D341Med (cell line): ENCODE results near the gene MPI.
A peak's percentile ranks its signal among the peaks of the same experiment; 100 is the strongest.

Source experiments
- DNase-seq: peaks from one replicate; pipeline ENCODE4 v3.0.0; 2012; ENCODE audit warnings: low spot score

The MPI gene

DNA sequence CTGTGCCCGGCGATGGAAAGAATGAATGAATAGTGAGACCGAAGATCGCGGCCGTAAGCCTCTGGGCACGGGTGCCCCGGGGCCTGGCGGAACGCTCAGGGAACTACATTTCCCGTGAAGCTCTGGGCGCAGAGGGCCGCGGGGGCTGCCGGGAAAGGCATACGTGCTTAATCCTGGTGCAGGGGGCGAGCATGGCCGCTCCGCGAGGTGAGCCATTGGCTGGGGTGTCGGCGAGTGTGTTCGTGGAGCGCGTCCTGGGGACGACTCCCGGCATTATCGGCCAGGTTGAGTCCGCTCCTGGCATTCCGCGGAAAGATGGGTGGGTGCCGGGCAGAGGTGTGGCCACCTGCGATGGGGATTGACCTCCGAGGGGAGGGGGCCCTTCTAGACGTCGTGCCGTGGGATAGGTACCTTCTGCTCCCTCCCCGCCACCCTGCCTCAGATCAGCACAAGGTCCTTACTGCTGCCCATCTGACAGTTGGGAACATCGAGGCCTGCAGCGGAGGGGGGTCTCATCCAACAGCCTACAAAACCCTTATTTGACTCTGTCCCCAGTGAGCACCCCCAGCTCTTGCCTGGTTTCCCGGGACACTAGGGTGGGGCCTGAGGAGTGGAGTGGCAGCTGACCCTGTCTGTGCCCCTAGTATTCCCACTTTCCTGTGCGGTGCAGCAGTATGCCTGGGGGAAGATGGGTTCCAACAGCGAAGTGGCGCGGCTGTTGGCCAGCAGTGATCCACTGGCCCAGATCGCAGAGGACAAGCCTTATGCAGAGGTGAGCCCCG lies at the start of gene MPI:
MPI (plus strand) TSS at position 160 of the 782 bp plus-strand sequence; CDS start at position 192, 32 bp downstream.
- DNase-seq, result peak; percentile 98

DNA sequence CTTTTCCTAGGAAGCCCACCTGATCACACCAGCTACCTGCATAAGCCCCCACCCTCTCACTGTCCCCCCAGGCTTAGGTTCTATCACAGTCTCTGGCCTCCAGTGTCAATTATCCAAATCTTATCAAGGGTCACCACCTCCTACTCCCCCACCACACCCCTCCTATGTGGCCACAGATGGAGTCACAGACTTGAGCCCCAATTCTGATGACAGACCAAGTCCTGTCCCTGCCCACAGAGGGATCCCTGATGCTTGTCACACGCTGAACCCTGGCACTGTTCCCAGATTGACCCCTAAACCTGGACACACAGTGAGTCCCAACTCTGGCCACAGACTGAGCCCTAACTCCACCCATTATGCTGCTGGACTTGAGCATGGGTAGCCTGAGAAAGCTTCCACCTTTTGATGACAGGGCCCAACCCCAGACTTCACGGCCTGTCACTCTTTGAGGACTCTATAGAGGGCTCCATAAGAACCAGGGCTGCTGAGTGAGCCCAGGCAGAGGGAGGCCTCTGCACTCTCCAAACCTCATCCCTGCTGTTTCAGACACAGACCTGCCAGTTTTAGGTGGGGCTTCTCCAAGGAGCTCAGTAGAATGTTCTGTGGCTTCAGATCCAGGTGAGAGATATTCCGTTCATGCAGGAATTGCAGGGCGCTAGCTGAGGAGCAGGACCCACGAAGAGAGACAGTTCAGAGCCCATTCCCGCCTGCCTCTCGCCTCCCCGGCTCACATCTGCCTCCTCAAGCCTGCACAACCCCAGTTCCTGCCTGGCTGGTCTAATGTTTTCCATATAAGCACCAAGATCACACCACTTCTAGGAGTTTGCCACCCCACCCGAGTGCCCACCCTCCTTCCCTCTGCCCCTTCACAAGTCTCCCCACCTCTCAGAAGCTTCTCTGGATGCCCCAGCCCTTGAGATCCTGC lies 48.7 kb upstream of the MPI start:
- no peak for DNase-seq

- DNase-seq, result no peak
Measured at GRCh38 chr15:74841891-74842373, 47.9 kb upstream of the MPI start.

DNA sequence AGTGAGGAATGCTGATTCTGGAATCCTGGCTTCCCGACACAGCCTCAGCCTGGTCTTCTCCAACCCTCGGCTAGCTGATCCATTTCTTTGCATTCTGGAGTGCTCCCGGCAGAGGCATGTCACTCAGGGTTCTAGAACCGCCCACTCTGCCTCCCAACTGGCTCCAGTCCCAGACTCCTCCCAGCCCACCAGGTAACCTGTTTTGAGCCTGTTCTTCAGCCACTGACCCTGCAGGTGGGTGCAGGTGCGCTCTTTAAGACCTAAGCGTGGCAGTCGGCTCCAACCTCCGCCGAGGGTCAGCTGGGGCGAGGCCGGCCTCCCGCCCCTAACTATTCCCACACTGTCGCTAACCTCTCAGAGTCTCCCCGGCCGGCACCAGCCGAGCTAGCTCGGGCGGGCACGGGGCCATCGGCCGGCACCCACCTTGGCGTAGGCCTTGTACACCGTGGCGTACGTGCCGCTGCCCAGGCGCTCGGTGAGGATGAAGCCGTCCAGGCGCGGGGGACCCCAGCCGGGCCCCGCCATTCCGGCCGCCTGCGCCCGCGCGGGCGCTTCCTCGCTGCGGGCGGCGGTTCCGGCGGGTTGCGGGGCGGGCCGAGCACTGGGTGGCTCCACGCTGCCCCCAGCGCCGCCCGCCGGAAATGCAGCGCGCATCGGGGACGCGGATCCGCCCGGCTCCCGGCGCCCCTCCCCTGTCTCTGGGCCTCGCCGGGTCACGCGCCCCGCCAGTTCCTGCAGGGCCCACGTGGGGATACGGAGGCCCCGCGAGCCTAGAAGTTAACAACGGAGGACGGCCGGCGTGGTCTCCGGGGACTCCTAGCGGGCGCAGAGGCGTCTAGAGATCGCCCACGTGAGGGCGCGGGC lies 47.0 kb upstream of the MPI start, which contains the start of gene ULK3:
ULK3 (minus strand) TSS at position 576 of the 864 bp plus-strand sequence; CDS start at position 525, 51 bp downstream.
- DNase-seq, result peak; percentile 98

- DNase-seq, result no peak
Measured at GRCh38 chr15:74843445-74843828, 46.4 kb upstream of the MPI start.

DNA sequence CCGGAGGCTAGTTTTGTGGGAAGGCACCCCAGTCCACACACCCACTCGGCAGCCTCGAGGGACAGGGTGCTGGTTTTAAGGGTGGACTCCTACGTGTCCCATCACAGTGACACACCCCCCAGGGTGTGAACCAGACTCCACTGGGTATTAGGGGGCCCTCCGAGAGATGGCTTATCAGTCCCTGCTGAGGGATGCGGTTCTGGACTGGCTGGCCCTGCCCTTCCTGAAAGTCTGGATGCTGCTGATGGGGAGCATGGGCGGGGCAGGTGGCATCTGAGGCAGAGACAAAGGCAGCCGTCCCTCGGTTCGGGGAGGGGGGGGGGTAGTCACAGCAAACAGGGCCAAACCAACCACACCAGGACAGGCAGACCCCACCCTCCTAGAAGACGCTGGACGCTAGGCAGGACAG lies 45.9 kb upstream of the MPI start:
- peak; percentile 68 for DNase-seq

DNA sequence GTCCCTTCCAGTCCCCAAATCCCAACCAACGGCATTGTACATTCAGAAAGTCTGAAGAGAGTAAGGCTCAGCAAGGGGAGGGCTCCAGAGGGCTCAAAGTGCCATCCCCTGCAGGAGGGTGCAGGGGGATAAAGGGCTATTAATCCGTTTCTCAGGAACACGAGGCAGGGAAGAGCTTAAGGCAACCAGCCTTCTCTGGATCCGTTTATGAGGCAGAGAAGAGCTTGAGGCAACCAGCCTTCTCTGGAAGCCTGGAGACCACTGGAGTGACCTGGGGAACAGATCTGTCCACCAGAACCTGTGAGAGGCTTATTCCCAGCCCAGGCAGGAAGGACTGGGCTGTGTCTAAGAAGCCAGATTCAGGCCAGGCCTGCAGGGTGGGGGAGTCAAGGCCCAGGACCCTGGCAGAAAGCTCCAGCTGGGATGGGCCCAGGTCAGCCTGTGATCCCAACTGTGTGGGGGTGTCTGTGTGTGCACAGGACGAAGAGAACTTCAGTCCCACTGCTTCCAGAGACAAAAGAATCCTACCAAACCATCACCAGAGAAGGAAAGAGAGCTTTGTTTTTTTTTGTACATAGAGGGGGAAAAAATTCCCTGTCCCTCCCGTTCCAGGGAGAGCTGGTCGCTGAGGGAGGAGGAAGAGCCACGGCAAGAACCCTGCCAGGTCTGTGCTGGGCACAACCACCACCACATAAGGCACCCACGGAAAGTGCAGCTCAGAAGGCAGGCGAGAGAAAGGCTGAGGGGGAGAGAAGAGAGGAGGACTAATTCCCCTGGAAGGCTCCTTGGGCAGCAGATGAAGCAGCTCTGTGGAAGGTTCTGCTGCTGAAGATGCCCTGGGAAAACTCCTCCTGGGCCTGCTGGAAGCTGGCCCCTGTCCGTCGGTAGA lies 45.3 kb upstream of the MPI start:
- DNase-seq, result peak; percentile 84

DNA sequence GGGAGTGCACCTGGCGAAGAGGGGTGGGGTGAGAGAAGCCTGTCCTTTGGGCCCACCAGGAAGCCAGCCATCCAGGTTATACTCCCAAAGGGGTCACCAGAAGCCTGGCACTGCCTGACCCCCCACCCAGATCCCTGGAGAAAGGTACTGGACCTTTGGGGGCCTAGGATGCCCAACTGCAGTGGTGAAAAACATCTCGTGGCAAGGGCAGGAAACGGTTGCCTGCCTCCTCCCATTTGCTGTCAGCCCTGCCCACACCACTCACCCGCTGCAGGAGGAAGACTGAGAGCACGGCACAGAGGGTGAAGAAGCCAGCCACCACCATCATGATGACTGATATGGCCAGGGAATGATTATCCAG lies 44.7 kb upstream of the MPI start:
- DNase-seq, result no peak

DNA sequence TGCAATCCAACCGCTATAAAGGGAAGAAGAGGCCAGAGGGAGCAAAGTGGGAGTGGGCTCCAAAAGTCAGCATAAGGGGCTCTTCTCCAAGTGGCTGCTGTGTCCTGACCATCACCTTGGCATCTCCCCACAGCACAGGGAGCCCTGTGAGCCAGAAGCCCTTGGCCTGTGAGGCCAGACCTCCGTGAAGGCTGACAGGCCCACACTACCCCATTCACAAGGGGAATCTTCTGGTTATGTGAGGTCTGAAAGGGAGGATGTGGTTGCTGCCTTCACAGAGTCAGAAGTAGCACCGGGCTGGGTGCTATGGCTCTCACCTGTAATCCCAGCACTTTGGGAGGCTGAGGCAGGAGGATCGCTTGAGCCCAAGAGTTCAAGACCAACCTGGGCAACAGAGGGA lies 44.3 kb upstream of the MPI start:
- no peak for DNase-seq

GRCh38 chr15:74847432-74847831 lies 42.4 kb upstream of the MPI start:
- no peak for DNase-seq

GRCh38 chr15:74850393-74850792 lies 39.4 kb upstream of the MPI start:
- no peak for DNase-seq

DNA sequence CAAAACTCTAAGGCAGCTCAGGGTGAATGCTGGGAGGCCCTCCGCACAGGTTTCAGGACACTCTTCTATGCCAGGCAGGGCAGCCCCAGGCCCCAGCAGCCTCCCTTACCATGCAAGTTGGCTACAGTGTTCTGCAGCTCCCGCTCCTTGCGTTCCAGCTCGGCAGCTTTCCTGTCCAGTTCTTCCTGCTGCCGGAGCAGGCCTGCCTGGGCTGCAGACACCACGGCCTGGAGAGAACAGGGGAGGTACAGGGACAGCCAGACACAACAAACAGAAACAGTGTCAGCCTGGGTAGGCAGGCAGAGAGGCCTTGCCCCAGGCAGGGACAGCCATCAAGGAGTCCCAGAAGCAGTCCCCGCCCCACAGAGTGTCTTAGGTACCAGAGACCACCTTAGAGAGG lies 37.9 kb upstream of the MPI start:
- no peak for DNase-seq

- DNase-seq, result no peak
Measured at GRCh38 chr15:74854453-74855022, 35.3 kb upstream of the MPI start.

- DNase-seq, result no peak
Measured at GRCh38 chr15:74855857-74856256, 34.0 kb upstream of the MPI start.

DNA sequence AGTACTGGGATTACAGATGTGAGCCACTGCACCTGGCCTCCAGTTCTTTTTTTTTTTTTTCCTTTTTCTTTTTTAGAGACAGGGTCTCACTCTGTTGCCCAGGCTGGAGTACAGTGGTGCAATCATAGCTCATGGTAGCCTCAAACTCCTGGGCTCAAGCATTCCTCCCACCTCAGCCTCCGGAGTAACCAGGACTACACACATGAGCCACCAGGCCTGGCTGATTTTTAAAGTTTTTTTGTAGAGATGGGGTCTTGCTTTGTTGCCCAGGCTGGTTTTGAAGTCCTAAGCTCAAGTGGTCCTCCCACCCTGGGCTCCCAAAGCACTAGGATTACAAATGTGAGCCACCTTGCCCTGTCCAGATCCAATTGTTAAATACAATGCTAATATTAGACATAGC lies 33.3 kb upstream of the MPI start:
- no peak for DNase-seq

DNA sequence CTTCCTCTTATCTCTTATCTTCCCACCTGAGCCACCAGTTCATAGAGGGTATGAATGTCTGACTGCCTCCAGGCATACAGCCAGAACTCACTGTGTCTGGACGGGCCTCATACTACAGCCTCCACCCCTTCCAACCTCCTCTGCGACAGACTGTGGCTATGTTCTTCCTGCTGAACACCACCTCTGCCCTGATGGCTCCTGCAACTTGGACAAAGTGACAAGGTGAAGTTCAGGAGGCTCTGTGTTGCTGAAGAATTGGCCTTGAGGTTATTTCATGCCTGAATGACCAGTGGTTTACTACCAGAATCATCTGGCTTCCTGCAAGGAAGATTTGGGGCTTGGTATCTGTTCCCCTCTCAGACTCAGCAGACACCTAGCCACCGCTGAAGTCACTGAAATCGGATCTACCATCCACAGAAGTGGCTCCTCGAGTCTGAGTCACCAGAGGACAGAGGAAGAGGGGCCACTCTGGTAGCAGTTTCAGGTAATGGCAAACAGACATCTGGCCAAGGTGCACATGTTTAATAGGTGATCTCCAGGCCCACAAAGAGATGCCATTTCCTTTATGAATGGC lies 32.7 kb upstream of the MPI start:
- DNase-seq, result no peak

DNA sequence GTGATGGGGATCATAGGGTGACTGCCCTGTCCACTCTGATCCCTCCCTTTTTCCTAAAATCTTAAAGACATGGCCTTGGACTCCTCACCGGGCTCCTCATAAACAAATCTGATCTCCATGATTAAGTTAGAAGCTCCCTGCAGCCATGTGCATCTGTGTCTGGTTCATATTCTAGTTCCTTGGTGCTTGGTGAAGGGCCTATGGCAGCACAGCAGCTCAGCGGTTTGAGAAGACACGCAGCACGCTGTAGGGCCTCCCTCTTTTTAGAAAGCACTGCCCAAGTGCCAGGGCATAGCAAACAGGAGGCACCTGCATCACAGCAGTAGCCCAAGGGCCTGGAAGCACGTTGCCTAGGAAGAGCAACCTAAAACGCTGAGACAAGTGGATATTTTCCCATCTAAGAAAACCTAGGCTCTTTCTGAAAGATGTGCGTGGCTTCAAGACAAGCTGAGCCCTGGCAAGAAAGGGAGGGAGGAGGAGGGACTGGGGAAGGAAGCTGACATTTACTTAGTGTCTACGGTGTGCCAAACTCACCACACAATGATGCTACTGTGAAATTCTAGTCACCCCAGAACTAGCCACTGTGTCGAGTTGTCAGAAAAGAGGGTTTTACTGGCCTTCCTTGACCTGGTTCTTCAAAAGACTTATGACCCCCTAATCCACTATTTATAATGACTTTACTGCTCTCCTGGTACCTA lies 32.0 kb upstream of the MPI start:
- DNase-seq, result no peak

- DNase-seq, result no peak
Measured at GRCh38 chr15:74858369-74858740, 31.5 kb upstream of the MPI start.

GRCh38 chr15:74863239-74864056 lies 26.4 kb upstream of the MPI start:
- no peak for DNase-seq
